Nephron (organoid): ENCODE measurements around the gene HOXA7.

ENCODE experiments used
- H3K27ac Mint-ChIP-seq, 3 experiments: 2 replicates each; pipeline ENCODE4 v1.8.0; 2020; ENCODE audit warnings: mixed read lengths in 3 of 3, mild to moderate bottlenecking in 2 of 3, moderate library complexity in 1 of 3
- H3K27me3 Mint-ChIP-seq: 2 replicates; pipeline ENCODE4 v1.8.0; 2021; ENCODE audit warnings: low read depth, mild to moderate bottlenecking, moderate library complexity, mixed read lengths
- H3K36me3 Mint-ChIP-seq: 2 replicates; pipeline ENCODE4 v1.8.0; 2020; ENCODE audit warnings: low read depth, mixed read lengths
- H3K4me1 Mint-ChIP-seq: 2 replicates; pipeline ENCODE4 v1.8.0; 2020; ENCODE audit warnings: mixed read lengths
- H3K4me3 Mint-ChIP-seq, 3 experiments: 2 replicates each; pipeline ENCODE4 v1.8.0; 2020; ENCODE audit warnings: mild to moderate bottlenecking in 3 of 3, mixed read lengths in 3 of 3, moderate library complexity in 2 of 3
- H3K9me3 Mint-ChIP-seq: 2 replicates; pipeline ENCODE4 v1.8.0; 2020; ENCODE audit warnings: mixed read lengths
- TF ChIP-seq, protein P1 (sequence below), 3 experiments: fragments of 200-600 bp; sonication (generic); IDR thresholded peaks; one replicate each; pipeline ENCODE4 v1.5.0; 2021; ENCODE audit warnings: antibody characterized with exemption in 3 of 3; ENCODE audit not compliant: unreplicated experiment in 3 of 3

Gene HOXA7

DNA sequence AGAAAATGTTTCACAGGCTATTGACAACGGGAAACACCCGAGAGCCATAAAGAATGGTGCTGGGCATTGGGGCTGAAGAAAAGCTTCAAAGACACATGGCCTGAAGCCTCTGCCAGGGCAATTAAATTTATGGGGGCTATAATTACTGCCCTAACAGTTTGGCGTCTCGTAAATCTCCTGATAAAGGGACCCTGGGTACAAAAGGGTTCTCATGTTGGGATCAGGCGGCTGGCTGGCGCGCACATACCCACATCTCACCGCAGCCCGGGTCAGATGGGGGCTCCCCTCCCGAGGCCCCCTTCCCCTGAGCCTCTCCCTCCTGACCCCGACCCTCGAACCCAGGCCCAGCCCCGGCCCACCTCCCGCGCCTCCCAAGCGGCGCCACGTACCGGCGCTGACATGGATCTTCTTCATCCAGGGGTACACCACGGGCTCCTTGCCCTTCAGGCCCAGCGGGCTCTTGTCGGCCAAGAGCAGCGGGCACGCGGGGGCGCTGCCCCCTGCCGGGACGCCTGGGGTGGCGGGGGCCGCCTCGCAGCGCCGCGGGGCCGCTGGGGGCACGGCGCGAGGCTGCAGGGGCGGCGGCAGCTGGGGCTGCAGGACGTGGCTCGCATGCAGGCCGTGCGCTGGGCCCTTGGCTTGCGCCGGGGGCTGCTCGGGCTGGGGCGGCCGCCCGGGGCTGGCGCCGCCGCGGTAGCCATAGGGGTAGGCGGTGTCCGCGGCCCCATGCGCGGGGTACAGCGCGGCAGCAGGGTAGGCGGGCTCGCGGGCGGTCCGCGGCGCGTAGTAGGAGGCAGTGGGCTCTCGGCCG lies 26.5 kb downstream of the HOXA7 start:
- Mint-ChIP-seq H3K27ac (peak overlapping the region; percentile 98 to 100 (median 99)), H3K27me3 (peaks cover 3% of the 10 kb centered on the region), H3K36me3 (peaks cover 52% of the 10 kb centered on the region), H3K9me3 (no peaks in the 10 kb centered on the region), H3K4me1 (peaks cover 86% of the 10 kb centered on the region), H3K4me3 (peak overlapping the region; percentile 83 to 87 (median 85))
- TF ChIP-seq, protein P1, sequence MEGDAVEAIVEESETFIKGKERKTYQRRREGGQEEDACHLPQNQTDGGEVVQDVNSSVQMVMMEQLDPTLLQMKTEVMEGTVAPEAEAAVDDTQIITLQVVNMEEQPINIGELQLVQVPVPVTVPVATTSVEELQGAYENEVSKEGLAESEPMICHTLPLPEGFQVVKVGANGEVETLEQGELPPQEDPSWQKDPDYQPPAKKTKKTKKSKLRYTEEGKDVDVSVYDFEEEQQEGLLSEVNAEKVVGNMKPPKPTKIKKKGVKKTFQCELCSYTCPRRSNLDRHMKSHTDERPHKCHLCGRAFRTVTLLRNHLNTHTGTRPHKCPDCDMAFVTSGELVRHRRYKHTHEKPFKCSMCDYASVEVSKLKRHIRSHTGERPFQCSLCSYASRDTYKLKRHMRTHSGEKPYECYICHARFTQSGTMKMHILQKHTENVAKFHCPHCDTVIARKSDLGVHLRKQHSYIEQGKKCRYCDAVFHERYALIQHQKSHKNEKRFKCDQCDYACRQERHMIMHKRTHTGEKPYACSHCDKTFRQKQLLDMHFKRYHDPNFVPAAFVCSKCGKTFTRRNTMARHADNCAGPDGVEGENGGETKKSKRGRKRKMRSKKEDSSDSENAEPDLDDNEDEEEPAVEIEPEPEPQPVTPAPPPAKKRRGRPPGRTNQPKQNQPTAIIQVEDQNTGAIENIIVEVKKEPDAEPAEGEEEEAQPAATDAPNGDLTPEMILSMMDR (IDR thresholded peaks at IDR 0.05; ENCODE audit: unreplicated experiment in 3 of 3): no peak

DNA sequence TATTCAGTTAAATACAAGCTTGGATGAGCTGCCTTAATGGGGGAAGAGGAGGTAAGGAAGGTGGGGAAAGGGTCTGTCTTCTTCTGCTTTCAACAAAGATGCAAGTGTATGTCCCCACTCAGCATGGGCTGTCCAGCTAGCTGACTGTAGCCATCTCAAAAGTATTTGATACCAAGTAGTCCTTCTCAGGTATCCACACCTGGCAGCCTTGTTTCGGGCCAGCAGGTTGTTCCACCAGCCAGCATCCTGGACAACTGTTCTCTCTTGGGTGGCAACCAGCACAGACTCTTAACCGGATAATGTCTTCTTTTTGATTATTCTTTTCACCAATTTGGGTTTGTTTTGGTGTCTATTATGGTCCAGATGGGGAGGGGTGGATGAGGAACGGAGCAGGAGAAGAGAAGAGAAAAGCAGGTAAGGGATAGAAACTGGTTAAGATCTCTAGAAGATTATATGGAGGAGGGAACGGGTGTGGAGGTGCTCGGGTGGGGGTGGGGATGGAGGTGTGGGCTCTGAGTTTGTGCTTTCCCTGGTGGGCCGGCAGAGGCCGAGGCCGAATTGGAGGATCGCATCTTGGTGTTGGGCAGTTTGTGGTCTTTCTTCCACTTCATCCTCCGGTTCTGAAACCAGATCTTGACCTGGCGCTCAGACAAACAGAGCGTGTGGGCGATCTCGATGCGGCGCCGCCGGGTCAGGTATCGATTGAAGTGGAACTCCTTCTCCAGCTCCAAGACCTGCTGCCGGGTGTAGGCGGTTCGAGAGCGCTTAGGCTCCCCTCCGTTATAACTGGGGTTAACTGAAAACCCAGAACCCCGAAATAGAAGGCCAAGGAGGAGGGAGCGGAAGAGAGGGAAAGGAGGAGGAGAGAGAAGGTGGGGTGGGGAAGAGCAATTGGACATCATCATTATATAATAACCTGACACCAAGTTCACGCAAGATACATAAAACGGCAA lies 27.4 kb downstream of the HOXA7 start:
- TF ChIP-seq, protein P1 (IDR thresholded peaks at IDR 0.05; ENCODE audit: unreplicated experiment in 3 of 3): no peak
- peaks cover 86% of the 10 kb centered on the region for H3K4me1 Mint-ChIP-seq
- H3K27me3 Mint-ChIP-seq: peaks cover 5% of the 10 kb centered on the region
- peak overlapping the region; percentile 83 to 87 (median 85) for H3K4me3 Mint-ChIP-seq
- no peaks in the 10 kb centered on the region for H3K9me3 Mint-ChIP-seq
- H3K36me3 Mint-ChIP-seq: peaks cover 53% of the 10 kb centered on the region
- peak overlapping the region; percentile 98 to 100 (median 99) for H3K27ac Mint-ChIP-seq

DNA sequence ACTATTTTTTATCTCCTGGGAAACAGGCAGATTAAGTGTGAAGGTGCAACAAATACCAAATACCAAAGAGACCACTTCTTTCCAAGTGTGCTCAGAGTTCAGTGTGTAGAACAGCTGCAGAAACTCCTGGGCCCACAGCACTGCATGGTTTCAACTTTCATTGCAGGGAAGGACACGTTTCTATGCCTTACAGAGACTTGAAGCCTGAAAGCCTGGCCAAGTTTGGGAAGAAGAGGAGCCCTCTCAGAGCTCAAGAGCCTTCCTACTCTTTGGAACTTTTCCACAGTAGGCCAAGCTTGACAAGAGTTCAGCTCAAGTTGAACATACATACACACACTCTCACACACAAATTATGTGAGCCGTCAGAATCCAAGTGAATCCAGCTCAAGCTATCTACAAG lies 28.4 kb downstream of the HOXA7 start:
- peak overlapping the region; percentile 98 to 100 (median 99) for H3K27ac Mint-ChIP-seq
- TF ChIP-seq, protein P1 (IDR thresholded peaks at IDR 0.05; ENCODE audit: unreplicated experiment in 3 of 3): no peak
- no peaks in the 10 kb centered on the region for H3K9me3 Mint-ChIP-seq

DNA sequence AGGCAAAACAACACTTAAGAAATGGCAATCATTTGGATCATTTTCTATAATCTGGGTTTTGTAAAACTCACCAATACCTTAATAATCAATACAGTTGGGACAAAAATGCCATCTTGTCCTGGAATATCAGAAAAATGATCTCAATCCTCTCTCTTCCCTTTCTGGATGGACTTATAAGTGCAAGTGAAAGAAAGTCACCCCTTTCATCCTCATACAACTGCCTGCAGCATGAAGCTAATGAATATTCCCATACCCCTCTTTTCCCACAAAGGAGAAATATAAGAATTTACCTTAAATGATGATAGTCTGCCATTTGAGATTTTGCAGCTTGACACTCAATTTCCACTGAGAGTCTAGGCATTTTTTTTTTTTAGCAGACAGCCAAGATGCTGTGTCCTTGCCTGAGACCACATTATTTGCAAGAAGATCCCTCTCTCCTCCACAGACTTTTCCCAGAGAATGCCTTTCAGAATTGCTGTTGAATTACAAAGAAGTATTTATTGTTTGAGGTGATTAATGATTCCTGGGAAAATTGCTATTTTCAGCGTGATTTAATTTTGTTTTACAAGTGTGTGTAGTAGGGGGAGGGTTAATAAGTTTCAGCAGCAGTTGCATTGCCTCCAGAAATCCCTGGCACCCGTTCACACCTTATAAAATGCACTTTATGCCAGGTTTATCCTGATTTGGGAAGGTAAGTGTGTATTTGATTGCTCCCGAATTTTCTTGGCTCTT lies 29.7 kb downstream of the HOXA7 start:
- Mint-ChIP-seq H3K27ac (peak overlapping the region; percentile 98 to 100 (median 99)), H3K9me3 (no peaks in the 10 kb centered on the region), H3K4me1 (peaks cover 84% of the 10 kb centered on the region), H3K4me3 (peak overlapping the region; percentile 67 to 91 (median 83)), H3K27me3 (peaks cover 5% of the 10 kb centered on the region), H3K36me3 (peaks cover 66% of the 10 kb centered on the region)
- TF ChIP-seq, protein P1 (IDR thresholded peaks at IDR 0.05; ENCODE audit: unreplicated experiment in 3 of 3): no peak

More for the DNA sequence above, 28.4 kb downstream of the HOXA7 start:
- H3K27me3 Mint-ChIP-seq: peaks cover 5% of the 10 kb centered on the region
- peaks cover 86% of the 10 kb centered on the region for H3K4me1 Mint-ChIP-seq
- peak overlapping the region; percentile 83 to 87 (median 85) for H3K4me3 Mint-ChIP-seq
- peaks cover 54% of the 10 kb centered on the region for H3K36me3 Mint-ChIP-seq

DNA sequence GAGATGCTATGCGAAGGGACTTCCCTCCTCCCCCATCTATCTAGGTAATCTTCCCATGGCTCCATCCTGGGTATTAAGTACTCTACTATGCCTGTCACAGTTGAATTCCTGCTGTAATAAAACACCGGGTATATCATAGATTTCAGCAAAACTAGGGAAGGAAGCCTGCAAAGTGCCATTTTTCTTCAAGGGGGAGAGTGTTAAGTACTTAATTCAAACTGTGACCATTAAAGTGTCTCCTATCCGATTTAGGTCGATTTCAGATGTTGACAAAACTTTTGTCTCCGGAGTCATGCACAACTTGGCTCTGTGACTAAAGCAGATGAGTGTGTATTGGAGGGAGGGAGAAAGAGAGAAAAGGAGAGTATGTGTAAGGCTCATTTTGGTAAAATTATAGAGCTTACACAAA lies 30.5 kb downstream of the HOXA7 start:
- Mint-ChIP-seq H3K36me3 (peaks cover 72% of the 10 kb centered on the region), H3K27ac (peak overlapping the region; percentile 98 to 100 (median 99)), H3K27me3 (peaks cover 5% of the 10 kb centered on the region), H3K4me3 (peak overlapping the region; percentile 90 to 93 (median 91)), H3K9me3 (no peaks in the 10 kb centered on the region), H3K4me1 (peaks cover 85% of the 10 kb centered on the region)
- TF ChIP-seq, protein P1 (IDR thresholded peaks at IDR 0.05; ENCODE audit: unreplicated experiment in 3 of 3): no peak
